Upper lobe of right lung (tissue), 1 donor: ENCODE results near the gene ULK1. TPM values are rescaled to one million over a fixed set of nuclear protein-coding genes. Genes with fewer than 3 reads are reported as not detected.

ENCODE experiments used
- ATAC-seq: fragments of 200-7000 bp; cut with Tn5 transposase; one replicate; pipeline ENCODE4 v1.9.1; 2020; ENCODE audit warnings: mild to moderate bottlenecking, moderate library complexity
- DNase-seq: peaks from one replicate; pipeline ENCODE4 v3.0.0-alpha.2; 2020
- H3K27ac ChIP-seq: fragments of 200-600 bp; one replicate; pipeline ENCODE4 v1.8.0; 2022
- H3K27me3 ChIP-seq: fragments of 200-600 bp; one replicate; pipeline ENCODE4 v1.8.0; 2022; ENCODE audit warnings: mild to moderate bottlenecking
- H3K36me3 ChIP-seq: fragments of 200-600 bp; one replicate; pipeline ENCODE4 v1.8.0; 2022
- H3K4me1 ChIP-seq: fragments of 200-600 bp; one replicate; pipeline ENCODE4 v1.8.0; 2022
- H3K4me3 ChIP-seq: fragments of 200-600 bp; one replicate; pipeline ENCODE4 v1.8.0; 2022; ENCODE audit warnings: mild to moderate bottlenecking
- H3K9me3 ChIP-seq: fragments of 200-600 bp; one replicate; pipeline ENCODE4 v1.8.0; 2022
- CTCF ChIP-seq: fragments of 200-600 bp; IDR thresholded peaks from one replicate; pipeline ENCODE4 v1.8.0; 2022; ENCODE audit warnings: antibody characterized with exemption
- intact Hi-C: fragments of 100-400 bp; cut with DNase I; formaldehyde crosslinking; loops from one replicate; pipeline ENCODE4 v1.11.0; 2022
- total RNA-seq: library from RNA; stranded (reverse); fragmentation: NEBNext Ultra II Directional; extraction: Animal tissue kit (Norgen Biotek cat#: 25700); gene quantifications from one replicate; pipeline ENCODE4 v1.2.1, GENCODE V29; 2021
- donor health status: DM: no; HTN: yes; CAD: no; lungs with severe emphysema.

ULK1 gene
- total RNA-seq, 1 donor from 2014 or later = 32.4 TPM

- H3K4me1 ChIP-seq = no peaks in the 10 kb centered on the region
- peaks cover 10% of the 10 kb centered on the region for H3K27me3 ChIP-seq
- TF ChIP-seq CTCF = no peak
- no peak overlapping the region for H3K27ac ChIP-seq
- no peak overlapping the region for H3K4me3 ChIP-seq
- H3K9me3 ChIP-seq = no peaks in the 10 kb centered on the region
- H3K36me3 ChIP-seq = no peaks in the 10 kb centered on the region
- intact Hi-C loops = no loop called here
- ATAC-seq = no peak
- DNase-seq = no peak
These were observed 40.3 kb upstream of the ULK1 start for GRCh38 chr12:131853832-131854797.

GRCh38 chr12:131854861-131855476, 39.5 kb upstream of the ULK1 start:
- intact Hi-C loops = no loop called here
- Histone ChIP-seq H3K27ac (no peak overlapping the region), H3K27me3 (peaks cover 10% of the 10 kb centered on the region), H3K9me3 (no peaks in the 10 kb centered on the region), H3K4me1 (no peaks in the 10 kb centered on the region), H3K4me3 (no peak overlapping the region), H3K36me3 (no peaks in the 10 kb centered on the region)
- DNase-seq (no peak), ATAC-seq (no peak)
- TF ChIP-seq CTCF = no peak

DNA sequence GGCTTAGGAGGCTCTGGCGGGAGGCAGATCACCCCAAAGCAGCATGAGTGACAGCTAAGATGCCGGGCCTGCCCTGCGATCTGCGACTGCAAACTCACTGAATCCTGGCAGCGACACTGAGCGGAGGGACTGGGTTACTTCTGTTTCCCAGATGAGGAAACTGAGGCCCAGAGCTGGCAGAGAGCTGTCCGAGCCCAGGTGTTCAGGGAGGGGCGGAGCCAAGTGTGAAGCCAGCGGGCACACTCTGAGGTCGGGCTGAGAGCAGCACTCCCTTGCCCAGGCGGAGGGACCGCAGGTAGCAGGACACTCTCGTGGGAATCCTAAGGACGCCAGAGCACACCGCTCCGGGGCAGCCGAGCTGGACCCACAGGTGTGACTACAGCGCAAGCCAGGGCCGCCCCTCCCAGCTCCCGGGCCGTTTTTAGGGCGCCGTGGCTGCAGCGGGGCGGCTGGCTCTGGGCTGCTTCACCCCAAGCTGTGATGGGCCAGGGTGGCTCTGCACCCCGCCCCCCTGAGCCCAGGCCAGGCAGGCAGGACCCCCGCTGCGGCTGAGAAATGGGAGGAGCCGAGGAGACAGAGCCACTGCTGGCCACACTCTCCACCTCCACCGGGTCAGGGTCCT, 38.8 kb upstream of the ULK1 start:
- peak; percentile 54 for DNase-seq
- H3K9me3 ChIP-seq = no peaks in the 10 kb centered on the region
- H3K27ac ChIP-seq = no peak overlapping the region
- H3K27me3 ChIP-seq = peaks cover 10% of the 10 kb centered on the region
- H3K4me3 ChIP-seq = no peak overlapping the region
- intact Hi-C loops = no loop called here
- peaks cover 4% of the 10 kb centered on the region for H3K4me1 ChIP-seq
- TF ChIP-seq CTCF = no peak
- no peak for ATAC-seq
- H3K36me3 ChIP-seq = no peaks in the 10 kb centered on the region

- H3K27ac ChIP-seq = no peak overlapping the region
- no peak for ATAC-seq
- H3K27me3 ChIP-seq = peaks cover 10% of the 10 kb centered on the region
- peaks cover 9% of the 10 kb centered on the region for H3K4me1 ChIP-seq
- intact Hi-C loops = no loop called here
- no peaks in the 10 kb centered on the region for H3K36me3 ChIP-seq
- no peaks in the 10 kb centered on the region for H3K9me3 ChIP-seq
- H3K4me3 ChIP-seq = no peak overlapping the region
- peak; percentile 45 for DNase-seq
- no peak for TF ChIP-seq CTCF
These were observed 37.9 kb upstream of the ULK1 start for GRCh38 chr12:131856366-131857097.
